ENCODE results near the gene RFXANK.

Gene RFXANK

GRCh38 chr19:19234220-19234816, 42.3 kb downstream of the RFXANK start:
- DNase-seq, result no peak

DNA sequence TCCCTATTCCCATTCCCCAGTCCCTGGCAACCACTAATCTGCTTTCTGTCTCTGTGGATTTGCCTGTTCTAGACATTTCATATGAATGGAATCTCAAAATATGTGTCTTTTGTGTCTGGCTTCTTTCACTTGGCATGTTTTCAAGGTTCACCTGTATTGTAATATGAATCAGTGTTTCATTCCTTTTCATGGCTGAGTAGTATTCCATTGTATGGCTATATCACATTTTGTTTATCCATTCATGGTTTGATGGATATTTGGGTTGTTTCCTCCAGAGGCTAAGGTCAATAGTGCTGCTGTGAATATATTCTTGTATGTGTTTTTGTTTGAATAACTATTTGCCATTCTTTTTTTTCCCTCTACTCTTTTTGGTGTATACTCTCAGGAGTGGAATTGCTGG, 44.1 kb downstream of the RFXANK start:
- DNase-seq, result no peak

DNA sequence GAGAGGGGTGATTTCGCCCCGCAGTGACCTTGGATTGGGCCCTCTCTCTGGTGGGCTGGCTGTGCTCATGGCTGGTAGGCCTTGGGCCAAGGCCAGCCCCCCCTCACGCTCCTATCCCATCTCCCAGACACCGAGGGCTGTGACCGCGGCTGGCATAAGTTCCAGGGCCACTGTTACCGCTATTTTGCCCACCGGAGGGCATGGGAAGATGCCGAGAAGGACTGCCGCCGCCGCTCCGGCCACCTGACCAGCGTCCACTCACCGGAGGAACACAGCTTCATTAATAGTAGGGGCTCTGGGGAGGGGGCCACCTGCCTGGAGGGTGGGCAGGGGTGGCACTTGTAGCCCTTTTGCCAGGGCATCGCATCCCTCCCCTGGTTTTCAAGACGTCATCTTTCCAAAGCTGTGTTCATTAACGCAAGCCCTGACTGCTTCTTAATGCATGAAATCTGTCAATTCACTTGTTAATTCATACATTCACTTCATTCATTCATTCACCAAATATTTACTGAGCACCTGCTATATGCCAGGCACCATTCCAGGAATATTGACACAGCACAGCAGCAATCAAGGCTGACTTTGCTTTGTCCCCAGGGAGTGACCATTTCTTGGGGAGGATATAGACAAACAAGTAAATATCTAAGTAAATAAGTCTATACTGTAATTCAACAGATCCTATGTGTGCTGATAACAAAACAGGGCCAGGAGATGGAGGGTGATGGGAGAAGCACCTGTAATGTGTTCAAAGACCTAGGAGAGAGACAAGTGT, 46.3 kb downstream of the RFXANK start:
- DNase-seq, result no peak

DNA sequence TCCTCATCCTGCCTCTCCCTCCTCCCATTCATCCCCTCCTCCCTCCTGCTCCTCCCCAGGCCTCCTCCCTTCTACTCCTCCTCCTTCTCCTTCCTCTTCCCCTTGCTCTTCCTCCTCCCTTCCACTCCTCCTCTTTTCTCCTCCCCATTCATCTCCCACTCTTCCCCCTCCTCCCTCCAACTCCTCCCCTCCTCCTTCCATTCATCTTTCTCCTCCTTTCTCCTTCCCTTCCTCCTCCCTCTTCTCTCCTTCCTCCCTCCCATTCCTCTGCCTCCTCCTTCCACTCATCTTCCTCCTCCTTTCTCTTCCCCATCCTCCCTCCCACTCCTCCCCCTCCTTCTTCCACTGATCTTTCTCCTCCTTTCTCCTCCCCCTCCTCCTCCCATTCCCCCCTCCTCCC, 47.6 kb downstream of the RFXANK start:
- DNase-seq, result no peak

GRCh38 chr19:19240476-19240875, 48.4 kb downstream of the RFXANK start:
- DNase-seq, result no peak

DNA sequence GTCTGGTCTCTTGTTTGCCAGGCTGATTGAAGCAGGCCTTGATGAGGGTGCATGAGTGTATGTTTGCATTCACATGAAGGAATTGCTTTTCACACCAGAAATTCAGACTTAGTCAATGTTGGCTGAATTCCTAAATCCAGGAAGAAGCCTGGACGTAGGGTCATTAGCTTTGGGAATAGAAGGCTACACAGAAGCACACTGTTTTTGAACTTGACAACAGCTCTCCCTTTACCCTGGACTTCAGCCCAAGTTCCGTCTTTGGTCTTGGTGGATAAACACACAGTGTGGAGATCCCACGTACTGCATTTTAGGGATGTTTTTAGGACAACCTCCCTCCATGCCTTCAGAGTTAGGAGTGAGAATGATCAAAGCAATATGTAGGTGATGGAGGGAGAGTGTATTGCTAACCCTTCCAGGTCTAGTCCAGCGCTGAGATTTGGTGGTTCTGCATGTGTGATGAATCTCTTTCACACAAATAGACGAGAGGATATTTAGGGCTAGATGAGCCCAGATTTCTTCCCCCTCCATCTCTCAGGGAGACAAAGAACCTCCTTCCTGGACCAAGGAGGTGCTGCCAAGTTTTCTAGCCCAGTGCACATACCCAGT, 58.2 kb downstream of the RFXANK start:
- DNase-seq, result no peak
